IPS-NIHi7 (cell line): Measurements from ENCODE around the gene SHANK1.
A peak's percentile ranks its signal among the peaks of the same experiment; 100 is the strongest.

ENCODE experiments used
- DNase-seq: peaks from one replicate; pipeline ENCODE4 v3.0.0; 2012; ENCODE audit warnings: mixed read lengths; ENCODE audit errors: extremely low spot score

The SHANK1 gene

GRCh38 chr19:50686310-50687032 lies 33.1 kb downstream of the SHANK1 start:
- no peak for DNase-seq

GRCh38 chr19:50679177-50680125 lies 40.2 kb downstream of the SHANK1 start:
- peak; percentile 94 for DNase-seq

- no peak for DNase-seq
Observed at GRCh38 chr19:50678323-50678722, 41.3 kb downstream of the SHANK1 start.

- DNase-seq: no peak
Observed at GRCh38 chr19:50677636-50678035, 42.0 kb downstream of the SHANK1 start.

- DNase-seq: no peak
Observed at GRCh38 chr19:50676625-50677197, 42.9 kb downstream of the SHANK1 start.

- no peak for DNase-seq
Observed at GRCh38 chr19:50673118-50673517, 46.5 kb downstream of the SHANK1 start.

- DNase-seq: no peak
Observed at GRCh38 chr19:50670102-50670380, 49.6 kb downstream of the SHANK1 start.

- DNase-seq: no peak
Observed at GRCh38 chr19:50669302-50670101, 50.1 kb downstream of the SHANK1 start.

GRCh38 chr19:50668879-50669278 lies 50.7 kb downstream of the SHANK1 start:
- DNase-seq: no peak

GRCh38 chr19:50668416-50668815 lies 51.2 kb downstream of the SHANK1 start:
- no peak for DNase-seq

GRCh38 chr19:50667759-50668231 lies 51.8 kb downstream of the SHANK1 start:
- DNase-seq: no peak

- DNase-seq: no peak
Observed at GRCh38 chr19:50667177-50667758, 52.3 kb downstream of the SHANK1 start.

GRCh38 chr19:50666346-50667176 lies 53.0 kb downstream of the SHANK1 start:
- DNase-seq: no peak

GRCh38 chr19:50664204-50664603 lies 55.4 kb downstream of the SHANK1 start:
- DNase-seq: no peak

GRCh38 chr19:50663482-50663790 lies 56.2 kb downstream of the SHANK1 start:
- DNase-seq: no peak

GRCh38 chr19:50662651-50663481 lies 56.7 kb downstream of the SHANK1 start:
- no peak for DNase-seq

- no peak for DNase-seq
Observed at GRCh38 chr19:50661766-50662650, 57.6 kb downstream of the SHANK1 start.

GRCh38 chr19:50661023-50661422 lies 58.6 kb downstream of the SHANK1 start:
- no peak for DNase-seq

- no peak for DNase-seq
Observed at GRCh38 chr19:50660088-50660366, 59.6 kb downstream of the SHANK1 start.
